ENCODE measurements around the gene AASDH. TPM values are rescaled to one million over a fixed set of nuclear protein-coding genes. Genes with fewer than 3 reads are reported as not detected.

Gene AASDH
- total RNA-seq, 1 donor: 16.6 TPM

- no peaks in the 10 kb centered on the region for H3K27me3 ChIP-seq (ENCODE audit: insufficient read depth, low read length)
- no peak overlapping the region for H3K27ac ChIP-seq (ENCODE audit: low read depth, low read length)
- no peaks in the 10 kb centered on the region for H4K20me1 ChIP-seq (ENCODE audit: insufficient read depth, low read length)
- no peak for TF ChIP-seq CTCF (IDR thresholded peaks at IDR 0.05; ENCODE audit: extremely low read depth, low read depth, low read length)
- H3K4me3 ChIP-seq (ENCODE audit: insufficient read depth, low read length): no peak overlapping the region
- H3K36me3 ChIP-seq (ENCODE audit: insufficient read depth, low read length): no peaks in the 10 kb centered on the region
- DNase-seq (ENCODE audit: insufficient read length, low spot score, missing footprints): no peak
- H3K4me1 ChIP-seq (ENCODE audit: insufficient read depth, low read length): no peaks in the 10 kb centered on the region
- H3K79me2 ChIP-seq (ENCODE audit: insufficient read depth, low read length): no peaks in the 10 kb centered on the region
- no peaks in the 10 kb centered on the region for H3K9me3 ChIP-seq (ENCODE audit: low read depth, low read length)
- H3K4me2 ChIP-seq (ENCODE audit: insufficient read depth, low read length): no peak overlapping the region
- no peak overlapping the region for H2AFZ ChIP-seq (ENCODE audit: low read length)
These were observed 75.9 kb downstream of the AASDH start for GRCh38 chr4:56311299-56311975.

- DNase-seq (ENCODE audit: insufficient read length, low spot score, missing footprints): no peak
- Histone ChIP-seq H3K4me3 (ENCODE audit: insufficient read depth, low read length) (no peak overlapping the region), H3K4me1 (ENCODE audit: insufficient read depth, low read length) (no peaks in the 10 kb centered on the region), H4K20me1 (ENCODE audit: insufficient read depth, low read length) (no peaks in the 10 kb centered on the region), H3K9me3 (ENCODE audit: low read depth, low read length) (no peaks in the 10 kb centered on the region), H3K27me3 (ENCODE audit: insufficient read depth, low read length) (no peaks in the 10 kb centered on the region), H3K79me2 (ENCODE audit: insufficient read depth, low read length) (no peaks in the 10 kb centered on the region), H2AFZ (ENCODE audit: low read length) (no peak overlapping the region), H3K27ac (ENCODE audit: low read depth, low read length) (no peak overlapping the region), H3K4me2 (ENCODE audit: insufficient read depth, low read length) (no peak overlapping the region), H3K36me3 (ENCODE audit: insufficient read depth, low read length) (no peaks in the 10 kb centered on the region)
- TF ChIP-seq CTCF (IDR thresholded peaks at IDR 0.05; ENCODE audit: extremely low read depth, low read depth, low read length): no peak
These were observed 76.7 kb downstream of the AASDH start for GRCh38 chr4:56310401-56311125.

GRCh38 chr4:56308384-56308783 is 78.9 kb downstream of the AASDH start:
- DNase-seq (ENCODE audit: insufficient read length, low spot score, missing footprints): no peak
- Histone ChIP-seq H3K9me3 (ENCODE audit: low read depth, low read length) (no peaks in the 10 kb centered on the region), H3K27me3 (ENCODE audit: insufficient read depth, low read length) (no peaks in the 10 kb centered on the region), H2AFZ (ENCODE audit: low read length) (no peak overlapping the region), H3K4me2 (ENCODE audit: insufficient read depth, low read length) (no peak overlapping the region), H3K79me2 (ENCODE audit: insufficient read depth, low read length) (no peaks in the 10 kb centered on the region), H3K4me1 (ENCODE audit: insufficient read depth, low read length) (no peaks in the 10 kb centered on the region), H3K27ac (ENCODE audit: low read depth, low read length) (no peak overlapping the region), H3K36me3 (ENCODE audit: insufficient read depth, low read length) (no peaks in the 10 kb centered on the region), H3K4me3 (ENCODE audit: insufficient read depth, low read length) (no peak overlapping the region), H4K20me1 (ENCODE audit: insufficient read depth, low read length) (no peaks in the 10 kb centered on the region)
- TF ChIP-seq CTCF (IDR thresholded peaks at IDR 0.05; ENCODE audit: extremely low read depth, low read depth, low read length): no peak

DNA sequence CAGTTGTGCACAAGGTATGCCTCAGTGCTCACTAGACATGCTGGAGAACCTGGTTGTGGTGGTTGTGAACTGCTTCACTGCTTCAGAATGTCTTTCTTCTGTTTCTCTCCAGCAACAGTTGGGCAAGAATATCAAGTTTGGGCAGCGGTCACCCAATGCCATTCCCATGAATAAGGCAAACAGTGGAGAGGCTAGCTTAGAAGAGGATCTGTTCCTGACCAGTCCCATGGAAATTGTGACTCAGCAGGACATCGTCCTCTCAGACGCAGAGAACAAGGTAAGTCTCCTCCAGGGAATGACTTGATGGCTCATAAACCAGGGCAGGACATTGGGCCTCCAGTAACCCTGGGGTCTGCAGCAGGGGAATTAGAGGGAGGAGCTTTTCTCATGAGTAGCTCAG is 79.9 kb downstream of the AASDH start:
- H3K27ac ChIP-seq (ENCODE audit: low read depth, low read length): no peak overlapping the region
- no peak overlapping the region for H2AFZ ChIP-seq (ENCODE audit: low read length)
- no peak for TF ChIP-seq CTCF (IDR thresholded peaks at IDR 0.05; ENCODE audit: extremely low read depth, low read depth, low read length)
- H3K27me3 ChIP-seq (ENCODE audit: insufficient read depth, low read length): no peaks in the 10 kb centered on the region
- H3K4me2 ChIP-seq (ENCODE audit: insufficient read depth, low read length): no peak overlapping the region
- no peak overlapping the region for H3K4me3 ChIP-seq (ENCODE audit: insufficient read depth, low read length)
- H3K79me2 ChIP-seq (ENCODE audit: insufficient read depth, low read length): no peaks in the 10 kb centered on the region
- no peaks in the 10 kb centered on the region for H3K4me1 ChIP-seq (ENCODE audit: insufficient read depth, low read length)
- no peak for DNase-seq (ENCODE audit: insufficient read length, low spot score, missing footprints)
- H3K36me3 ChIP-seq (ENCODE audit: insufficient read depth, low read length): no peaks in the 10 kb centered on the region
- H3K9me3 ChIP-seq (ENCODE audit: low read depth, low read length): no peaks in the 10 kb centered on the region
- no peaks in the 10 kb centered on the region for H4K20me1 ChIP-seq (ENCODE audit: insufficient read depth, low read length)
